HG03025 (cell line): Measurements from ENCODE around the gene ZC3H12C.
A peak's percentile ranks its signal among the peaks of the same experiment; 100 is the strongest.
"Not testable (repeated sequence)": the region's sequence is repeated elsewhere in the genome, so short reads cannot be mapped to it uniquely, and the experiment has no call there.

Experiments
- ATAC-seq: cut with Tn5 transposase; IDR thresholded peaks from one replicate; pipeline ENCODE4 v1.9.1; 2021; ENCODE audit warnings: mild to moderate bottlenecking, moderate library complexity; ENCODE audit not compliant: unreplicated experiment, low FRiP score

The ZC3H12C gene

GRCh38 chr11:110174645-110175310 lies 81.6 kb downstream of the ZC3H12C start:
- no peak for ATAC-seq

GRCh38 chr11:110176366-110177085 lies 83.3 kb downstream of the ZC3H12C start:
- no peak for ATAC-seq

GRCh38 chr11:110177086-110177456 lies 83.9 kb downstream of the ZC3H12C start:
- ATAC-seq, result no peak

GRCh38 chr11:110179064-110179463 lies 85.9 kb downstream of the ZC3H12C start:
- ATAC-seq, result no peak

- ATAC-seq, result no peak
Measured at GRCh38 chr11:110182886-110183285, 89.7 kb downstream of the ZC3H12C start.

- ATAC-seq, result no peak
Measured at GRCh38 chr11:110184456-110184855, 91.3 kb downstream of the ZC3H12C start.

GRCh38 chr11:110185121-110185591 lies 92.0 kb downstream of the ZC3H12C start:
- ATAC-seq, result no peak

GRCh38 chr11:110185599-110185998 lies 92.4 kb downstream of the ZC3H12C start:
- no peak for ATAC-seq

GRCh38 chr11:110186456-110186855 lies 93.3 kb downstream of the ZC3H12C start:
- ATAC-seq, result no peak

GRCh38 chr11:110186867-110187266 lies 93.7 kb downstream of the ZC3H12C start:
- no peak for ATAC-seq

- ATAC-seq, result no peak
Measured at GRCh38 chr11:110187731-110188130, 94.5 kb downstream of the ZC3H12C start.

- no peak for ATAC-seq
Measured at GRCh38 chr11:110190885-110191284, 97.7 kb downstream of the ZC3H12C start.

- peak; percentile 56 for ATAC-seq
Measured at GRCh38 chr11:110192604-110193282, 99.6 kb downstream of the ZC3H12C start.

- not testable (repeated sequence) for ATAC-seq
Measured at GRCh38 chr11:110194211-110194766, 101.1 kb downstream of the ZC3H12C start.

- no peak for ATAC-seq
Measured at GRCh38 chr11:110196241-110196754, 103.1 kb downstream of the ZC3H12C start.

- ATAC-seq, result no peak
Measured at GRCh38 chr11:110196884-110197420, 103.8 kb downstream of the ZC3H12C start.

- ATAC-seq, result no peak
Measured at GRCh38 chr11:110198031-110198729, 105.0 kb downstream of the ZC3H12C start.

GRCh38 chr11:110199184-110199981 lies 106.2 kb downstream of the ZC3H12C start:
- ATAC-seq, result no peak

GRCh38 chr11:110200241-110200640 lies 107.0 kb downstream of the ZC3H12C start:
- ATAC-seq, result no peak
